Spleen (tissue), 11 donors: Measurements from ENCODE around the gene AGRN. TPM values are rescaled to one million over a fixed set of nuclear protein-coding genes. Genes with fewer than 3 reads are reported as not detected.

ENCODE experiments used
- DNase-seq: peaks from one replicate; pipeline ENCODE4 v3.0.0-alpha.2; 2020
- H3K27ac ChIP-seq, 8 donors: fragments of 200-600 bp; sonication (generic) in 7 of 8; 1 replicate in 4 of 8; 2 replicates in 4 of 8; pipeline versions ENCODE4 v1.5.0 to v1.8.0; 2016 to 2021; ENCODE audit warnings: inconsistent platforms in 4 of 8, mild to moderate bottlenecking in 4 of 8, moderate library complexity in 1 of 8
- H3K27me3 ChIP-seq, 7 donors: fragments of 200-600 bp; sonication (generic) in 6 of 7; replicated peaks in 1 of 7; 1 replicate in 4 of 7; 2 replicates in 3 of 7; pipeline versions ENCODE4 v1.5.0 to v1.8.0; 2016 to 2021; ENCODE audit warnings: inconsistent platforms in 3 of 7, mild to moderate bottlenecking in 1 of 7
- H3K36me3 ChIP-seq, 6 donors: fragments of 200-600 bp; sonication (generic) in 5 of 6; 1 replicate in 4 of 6; 2 replicates in 2 of 6; pipeline versions ENCODE4 v1.5.0 to v1.8.0; 2016 to 2021; ENCODE audit warnings: inconsistent platforms in 2 of 6
- H3K4me1 ChIP-seq, 6 donors: fragments of 200-600 bp; sonication (generic) in 5 of 6; 1 replicate in 3 of 6; 2 replicates in 3 of 6; pipeline versions ENCODE4 v1.5.0 to v1.8.0; 2016 to 2021; ENCODE audit warnings: inconsistent platforms in 3 of 6
- H3K4me3 ChIP-seq, 8 donors: fragments of 200-600 bp; sonication (generic) in 7 of 8; 1 replicate in 4 of 8; 2 replicates in 4 of 8; pipeline versions ENCODE4 v1.5.0 to v1.8.0; 2016 to 2021; ENCODE audit warnings: inconsistent platforms in 4 of 8, mild to moderate bottlenecking in 4 of 8, moderate library complexity in 2 of 8
- H3K9me3 ChIP-seq, 8 donors: fragments of 200-600 bp; sonication (generic) in 7 of 8; 1 replicate in 4 of 8; 2 replicates in 4 of 8; pipeline versions ENCODE4 v1.5.0 to v1.8.0; 2016 to 2021; ENCODE audit warnings: inconsistent platforms in 4 of 8
- POLR2A ChIP-seq, 3 donors: fragments of 450-650 bp; IDR thresholded peaks; one replicate each; pipeline ENCODE4 v1.5.1; 2017; ENCODE audit warnings: antibody characterized with exemption in 3 of 3, mild to moderate bottlenecking in 1 of 3
- POLR2AphosphoS5 ChIP-seq, 3 donors: sonication (generic); formaldehyde crosslinking; IDR thresholded peaks; one replicate each; pipeline ENCODE4 v1.5.1; 2017; ENCODE audit warnings: antibody characterized with exemption in 3 of 3
- WGBS, 5 donors: extraction: QIAGEN DNeasy Blood & Tissue Kit in 3 of 5; methylation state at CpG; one replicate each; pipeline versions ENCODE4 v1.1.5 to v1.1.7; 2013 to 2018; 5-methylcytosine and 5-hydroxymethylcytosine counted together
- intact Hi-C: fragments of 100-400 bp; cut with DNase I; formaldehyde crosslinking; loops from one replicate; pipeline ENCODE4 v1.15.0; 2023; ENCODE audit warnings: low total_unique reads
- polyA plus RNA-seq, 3 donors: library from polyadenylated mRNA; stranded (reverse); fragments of 200-250 nt; gene quantifications; one replicate each; pipeline ENCODE4 v1.2.1, GENCODE V29; 2013
- total RNA-seq, 7 donors: library from RNA; depleted of rRNA in 3 of 7; stranded (reverse); fragments of >200 nt in 3 of 7; fragmentation: NEBNext Ultra II Directional in 4 of 7; extraction: Animal tissue kit (Norgen Biotek cat#: 25700) in 4 of 7; gene quantifications; one replicate each; pipeline versions ENCODE4 v1.1.0 to v1.2.1, GENCODE V29; 2016 to 2021
- TF ChIP-seq, protein P1 (sequence below), 11 experiments: fragments of 200-600 bp in 7 of 11; fragments of 450-650 bp in 4 of 11; sonication (generic) in 4 of 11; IDR thresholded peaks in 8 of 11; conservative IDR thresholded peaks in 3 of 11; 1 replicate in 7 of 11; 2 replicates in 4 of 11; pipeline versions ENCODE4 v1.4.0 to v1.8.0; 2016 to 2021; ENCODE audit warnings: antibody characterized with exemption in 11 of 11, inconsistent platforms in 4 of 11, mild to moderate bottlenecking in 1 of 11
- donor health status: healthy with polysubstance abuse.
- donor health status: DM: no; HTN: no; CAD: no; lungs with moderate emphysema.
- donor health status: DM: no; HTN: no; CAD: no.
- donor health status: Bipolar disorder and iron deficiency.
- donor health status: healthy.
- donor health status: DM: no; HTN: no; CAD: no.
- donor health status: DM: yes; HTN: yes; CAD: no.

Gene AGRN
- total and polyA plus RNA-seq, 10 donors: 4.6 to 27.2 (median 14.5) TPM

DNA sequence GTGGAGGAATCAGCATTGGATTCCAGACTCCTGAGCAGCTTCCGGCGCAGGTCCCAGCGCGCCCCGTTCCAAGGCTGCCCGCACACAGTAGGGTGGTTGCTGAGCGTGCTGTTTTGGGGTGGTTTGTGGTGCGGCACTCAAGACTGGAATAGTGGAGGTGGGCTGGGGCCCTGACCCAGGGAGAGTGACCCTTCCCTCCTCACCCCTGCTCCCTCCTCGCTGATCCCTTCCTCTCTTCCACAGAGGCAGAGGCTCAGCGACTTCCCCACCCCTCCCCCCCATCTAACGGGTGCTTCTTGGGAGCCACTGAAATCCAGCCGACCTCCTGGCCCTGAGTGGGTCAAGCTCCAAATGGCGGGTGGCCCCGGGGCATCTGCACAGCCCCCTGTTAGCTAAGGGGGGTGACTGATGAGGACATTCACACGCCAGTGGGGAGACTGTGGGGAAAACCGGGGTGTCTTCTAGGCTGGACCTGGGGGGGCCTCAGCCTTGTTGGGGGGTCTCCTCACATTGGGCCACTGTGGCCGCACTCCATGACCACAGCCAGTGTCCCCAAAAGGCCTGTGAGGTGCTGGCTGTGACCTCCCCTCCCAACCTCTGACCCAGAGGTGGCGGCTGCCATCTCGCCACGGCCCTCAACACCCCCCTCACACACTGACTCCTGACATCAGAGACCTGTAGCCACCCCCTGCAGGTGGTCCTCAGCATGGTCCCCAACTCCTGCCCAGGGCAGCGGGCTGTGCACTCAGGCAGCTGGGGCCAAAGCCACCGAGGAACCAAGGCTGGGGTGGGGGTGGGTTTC is 16.1 kb upstream of the AGRN start:
- Histone ChIP-seq H3K27me3 (peaks cover 0 to 81% (median 58%) of the 10 kb centered on the region in 7 donors), H3K36me3 (no peaks in the 10 kb centered on the region), H3K4me1 (peaks cover 5 to 61% (median 45%) of the 10 kb centered on the region in 6 donors), H3K4me3 (no peak overlapping the region), H3K9me3 (no peaks in the 10 kb centered on the region), H3K27ac (no peak overlapping the region)
- intact Hi-C loops: no loop called here
- 74 to 86% (median 81%) methylated on average over 14 to 22 of the region's 22 CpGs for WGBS, 5 donors
- TF ChIP-seq POLR2AphosphoS5 (IDR thresholded peaks at IDR 0.05): no peak
- TF ChIP-seq, protein P1, sequence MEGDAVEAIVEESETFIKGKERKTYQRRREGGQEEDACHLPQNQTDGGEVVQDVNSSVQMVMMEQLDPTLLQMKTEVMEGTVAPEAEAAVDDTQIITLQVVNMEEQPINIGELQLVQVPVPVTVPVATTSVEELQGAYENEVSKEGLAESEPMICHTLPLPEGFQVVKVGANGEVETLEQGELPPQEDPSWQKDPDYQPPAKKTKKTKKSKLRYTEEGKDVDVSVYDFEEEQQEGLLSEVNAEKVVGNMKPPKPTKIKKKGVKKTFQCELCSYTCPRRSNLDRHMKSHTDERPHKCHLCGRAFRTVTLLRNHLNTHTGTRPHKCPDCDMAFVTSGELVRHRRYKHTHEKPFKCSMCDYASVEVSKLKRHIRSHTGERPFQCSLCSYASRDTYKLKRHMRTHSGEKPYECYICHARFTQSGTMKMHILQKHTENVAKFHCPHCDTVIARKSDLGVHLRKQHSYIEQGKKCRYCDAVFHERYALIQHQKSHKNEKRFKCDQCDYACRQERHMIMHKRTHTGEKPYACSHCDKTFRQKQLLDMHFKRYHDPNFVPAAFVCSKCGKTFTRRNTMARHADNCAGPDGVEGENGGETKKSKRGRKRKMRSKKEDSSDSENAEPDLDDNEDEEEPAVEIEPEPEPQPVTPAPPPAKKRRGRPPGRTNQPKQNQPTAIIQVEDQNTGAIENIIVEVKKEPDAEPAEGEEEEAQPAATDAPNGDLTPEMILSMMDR (IDR thresholded peaks at IDR 0.05 in 8 of 11, conservative IDR thresholded peaks at IDR 0.05 in 3 of 11): no peak
- no peak for TF ChIP-seq POLR2A (IDR thresholded peaks at IDR 0.05)
- peak; percentile 70 for DNase-seq

DNA sequence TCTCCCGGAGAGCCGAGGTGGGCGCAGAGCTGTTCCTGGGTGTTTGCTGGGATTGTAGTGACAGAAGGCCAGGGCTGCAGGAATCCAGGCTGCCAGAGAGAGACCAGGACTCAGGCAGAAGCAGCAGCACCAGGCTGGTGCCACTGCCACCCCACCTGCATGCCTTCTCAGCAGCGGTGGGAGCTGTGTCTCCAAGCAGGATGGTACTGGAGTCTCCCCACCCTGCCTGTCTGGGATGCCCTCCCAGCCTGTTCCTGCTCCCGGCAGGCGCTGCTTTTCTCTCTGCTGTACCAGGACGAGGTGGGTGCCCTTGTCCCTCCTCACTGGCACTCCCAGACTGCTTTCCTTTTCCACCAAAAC is 15.5 kb upstream of the AGRN start:
- no peak overlapping the region for H3K4me3 ChIP-seq
- peaks cover 0 to 75% (median 52%) of the 10 kb centered on the region in 7 donors for H3K27me3 ChIP-seq
- no peak overlapping the region for H3K27ac ChIP-seq
- no peaks in the 10 kb centered on the region for H3K36me3 ChIP-seq
- no peaks in the 10 kb centered on the region for H3K9me3 ChIP-seq
- WGBS, 5 donors: 27 to 55% (median 47%) methylated on average over 4 to 7 of the region's 7 CpGs
- TF ChIP-seq, protein P1 (IDR thresholded peaks at IDR 0.05 in 8 of 11, conservative IDR thresholded peaks at IDR 0.05 in 3 of 11): no peak
- TF ChIP-seq POLR2A (IDR thresholded peaks at IDR 0.05): no peak
- TF ChIP-seq POLR2AphosphoS5 (IDR thresholded peaks at IDR 0.05): no peak
- DNase-seq: no peak
- intact Hi-C loops: no loop called here
- H3K4me1 ChIP-seq: peaks cover 3 to 56% (median 39%) of the 10 kb centered on the region in 6 donors

- no peak for DNase-seq
- intact Hi-C loops: no loop called here
- no peak overlapping the region for H3K4me3 ChIP-seq
- peaks cover 0 to 69% (median 46%) of the 10 kb centered on the region in 7 donors for H3K27me3 ChIP-seq
- WGBS, 5 donors: 6 to 16% (median 13%) methylated on average over 14 to 21 of the region's 21 CpGs
- peak in 2 of 3 donors; percentile 16 to 26 for TF ChIP-seq POLR2AphosphoS5 (IDR thresholded peaks at IDR 0.05)
- TF ChIP-seq, protein P1 (IDR thresholded peaks at IDR 0.05 in 8 of 11, conservative IDR thresholded peaks at IDR 0.05 in 3 of 11): no peak
- H3K36me3 ChIP-seq: no peaks in the 10 kb centered on the region
- no peaks in the 10 kb centered on the region for H3K9me3 ChIP-seq
- no peak overlapping the region for H3K27ac ChIP-seq
- peaks cover 0 to 52% (median 33%) of the 10 kb centered on the region in 6 donors for H3K4me1 ChIP-seq
These were observed 14.9 kb upstream of the AGRN start for GRCh38 chr1:1004780-1005697.
